ENCODE results near the gene CSRP3.

The CSRP3 gene

GRCh38 chr11:19185516-19186052 lies 16.2 kb downstream of the CSRP3 start:
- TF ChIP-seq ZFX (IDR thresholded peaks at IDR 0.05) (no peak), CTCF (conservative IDR thresholded peaks at IDR 0.05) (no peak)
- H3K27ac ChIP-seq = no peak overlapping the region

GRCh38 chr11:19185036-19185435 lies 16.7 kb downstream of the CSRP3 start:
- no peak overlapping the region for H3K27ac ChIP-seq
- TF ChIP-seq CTCF (conservative IDR thresholded peaks at IDR 0.05) = no peak
- no peak for TF ChIP-seq ZFX (IDR thresholded peaks at IDR 0.05)

- TF ChIP-seq CTCF (conservative IDR thresholded peaks at IDR 0.05) = no peak
- no peak overlapping the region for H3K27ac ChIP-seq
Measured at GRCh38 chr11:19183646-19184045, 18.1 kb downstream of the CSRP3 start.

- H3K27ac ChIP-seq = no peak overlapping the region
- TF ChIP-seq CTCF (conservative IDR thresholded peaks at IDR 0.05) (no peak), ZFX (IDR thresholded peaks at IDR 0.05) (no peak)
Measured at GRCh38 chr11:19181531-19182261, 20.1 kb downstream of the CSRP3 start.

GRCh38 chr11:19176629-19177186 lies 25.1 kb downstream of the CSRP3 start:
- TF ChIP-seq CTCF (conservative IDR thresholded peaks at IDR 0.05) = no peak
- no peak for TF ChIP-seq ZFX (IDR thresholded peaks at IDR 0.05)
- H3K27ac ChIP-seq = no peak overlapping the region

GRCh38 chr11:19173964-19174638 lies 27.7 kb downstream of the CSRP3 start:
- H3K27ac ChIP-seq = no peak overlapping the region
- TF ChIP-seq CTCF (conservative IDR thresholded peaks at IDR 0.05) = no peak
- no peak for TF ChIP-seq ZFX (IDR thresholded peaks at IDR 0.05)
